SU-DHL-6 (cell line): ENCODE results near the gene TSKU.

Source experiments
- EZH2phosphoT487 ChIP-seq: fragments of 200-600 bp; sonication (generic), shearing (Covaris generic); conservative IDR thresholded peaks from 2 replicates; pipeline ENCODE4 v1.6.1; 2018; ENCODE audit warnings: mild to moderate bottlenecking, antibody characterized with exemption, low read length, moderate library complexity, mixed read lengths
- TF ChIP-seq, protein P1 (sequence below): fragments of 200-600 bp; sonication (generic); IDR thresholded peaks from one replicate; pipeline ENCODE4 v1.5.1; 2017; ENCODE audit warnings: antibody characterized with exemption, mild to moderate bottlenecking, low read length, moderate library complexity; ENCODE audit not compliant: insufficient read depth, poor library complexity, severe bottlenecking

DNA sequence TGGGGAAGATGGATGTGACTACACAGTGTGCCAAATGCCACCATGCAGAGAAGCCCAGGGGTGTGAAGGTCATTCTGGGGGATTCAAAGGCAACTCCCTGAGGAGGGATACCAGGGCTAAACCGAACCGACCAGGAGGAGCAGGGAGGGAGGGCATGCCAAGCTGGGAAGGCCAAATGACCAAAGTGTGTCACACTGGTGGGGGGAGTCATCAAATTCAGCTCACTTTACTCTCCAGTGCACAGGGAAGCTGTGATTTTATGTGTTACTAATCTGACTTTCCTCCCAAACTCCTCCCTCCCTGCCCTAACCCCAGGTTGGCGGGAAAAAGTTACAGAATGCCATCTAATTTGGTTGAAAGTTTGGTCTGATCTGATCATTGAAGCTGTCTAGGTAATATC lies 29.7 kb upstream of the TSKU start:
- TF ChIP-seq, protein P1, sequence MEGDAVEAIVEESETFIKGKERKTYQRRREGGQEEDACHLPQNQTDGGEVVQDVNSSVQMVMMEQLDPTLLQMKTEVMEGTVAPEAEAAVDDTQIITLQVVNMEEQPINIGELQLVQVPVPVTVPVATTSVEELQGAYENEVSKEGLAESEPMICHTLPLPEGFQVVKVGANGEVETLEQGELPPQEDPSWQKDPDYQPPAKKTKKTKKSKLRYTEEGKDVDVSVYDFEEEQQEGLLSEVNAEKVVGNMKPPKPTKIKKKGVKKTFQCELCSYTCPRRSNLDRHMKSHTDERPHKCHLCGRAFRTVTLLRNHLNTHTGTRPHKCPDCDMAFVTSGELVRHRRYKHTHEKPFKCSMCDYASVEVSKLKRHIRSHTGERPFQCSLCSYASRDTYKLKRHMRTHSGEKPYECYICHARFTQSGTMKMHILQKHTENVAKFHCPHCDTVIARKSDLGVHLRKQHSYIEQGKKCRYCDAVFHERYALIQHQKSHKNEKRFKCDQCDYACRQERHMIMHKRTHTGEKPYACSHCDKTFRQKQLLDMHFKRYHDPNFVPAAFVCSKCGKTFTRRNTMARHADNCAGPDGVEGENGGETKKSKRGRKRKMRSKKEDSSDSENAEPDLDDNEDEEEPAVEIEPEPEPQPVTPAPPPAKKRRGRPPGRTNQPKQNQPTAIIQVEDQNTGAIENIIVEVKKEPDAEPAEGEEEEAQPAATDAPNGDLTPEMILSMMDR = no peak
- no peak for TF ChIP-seq EZH2phosphoT487
